K562 (cell line): ENCODE measurements around the gene ASF1B. TPM values are rescaled to one million over a fixed set of nuclear protein-coding genes. Genes with fewer than 3 reads are reported as not detected.

Experiments
- ATAC-seq: fragments of 200-7000 bp; cut with Tn5 transposase; 3 replicates; pipeline ENCODE4 v1.9.1; 2020; ENCODE audit warnings: moderate library complexity
- BruUV-seq: library from RNA; stranded (reverse); fragments of 400-500 nt; replicated peaks from 2 replicates; lab custom pipeline; 2021; lab: Mats Ljungman, UMichigan
- CTCF ChIA-PET: fragments of 300-600 bp; formaldehyde crosslinking; extraction: SDS; loops from one replicate; lab custom pipeline; 2021; ENCODE audit warnings: low intra/inter-chr PET ratio; lab: Yijun Ruan, JAX
- POLR2A ChIA-PET: fragments of 300-600, 350-650 bp; sonication (Branson Sonifier 250); formaldehyde crosslinking; extraction: SDS; loops from one replicate; lab custom pipeline; 2021; ENCODE audit warnings: antibody characterized with exemption, inconsistent platforms; lab: Yijun Ruan, JAX
- DNase-seq, 4 experiments: peaks; one replicate each; pipeline versions ENCODE4 v3.0.0 to v3.0.0-alpha.2; 2011 to 2018; ENCODE audit warnings: low spot score in 3 of 4, mixed read lengths in 3 of 4; ENCODE audit errors: extremely low read depth in 1 of 4
- FAIRE-seq: peaks from 2 replicates; lab custom pipeline; 2011; peaks lifted over from hg19 to GRCh38; lab: Jason Lieb, UNC
- H2AFZ ChIP-seq: 2 replicates; pipeline ENCODE4 v1.6.0; 2011; ENCODE audit warnings: low read depth, low read length, control low read depth, inconsistent platforms
- H3K27ac ChIP-seq: fragments of 200-600 bp; 3 replicates; pipeline ENCODE4 v1.8.0; 2011; ENCODE audit warnings: low read depth, mild to moderate bottlenecking, control low read depth, inconsistent platforms, low read length, moderate library complexity, mixed read lengths; ENCODE audit errors: extremely low read depth
- H3K27me3 ChIP-seq, 2 experiments: fragments of 300-600 bp in 1 of 2; 2 replicates in 1 of 2; 3 replicates in 1 of 2; pipeline versions ENCODE4 v1.6.0 to v1.8.0; 2011; ENCODE audit warnings: inconsistent platforms in 2 of 2, low read length in 2 of 2, mild to moderate bottlenecking in 1 of 2, mixed read lengths in 1 of 2, moderate library complexity in 1 of 2; ENCODE audit not compliant: control insufficient read depth in 2 of 2, insufficient read depth in 2 of 2
- H3K36me3 ChIP-seq: fragments of 300-600 bp; 3 replicates; pipeline ENCODE4 v1.8.0; 2011; ENCODE audit warnings: mild to moderate bottlenecking, low read length, inconsistent platforms; ENCODE audit not compliant: control insufficient read depth, insufficient read depth
- H3K4me1 ChIP-seq, 2 experiments: fragments of 200-600 bp in 1 of 2; replicated peaks in 1 of 2; 2 replicates in 1 of 2; 3 replicates in 1 of 2; pipeline versions ENCODE4 v1.5.1 to v1.8.0; 2011; ENCODE audit warnings: inconsistent platforms in 2 of 2, low read length in 2 of 2, mild to moderate bottlenecking in 1 of 2, mixed read lengths in 1 of 2, moderate library complexity in 1 of 2; ENCODE audit not compliant: control insufficient read depth in 2 of 2, insufficient read depth in 2 of 2
- H3K4me2 ChIP-seq: 2 replicates; pipeline ENCODE4 v1.6.1; 2011; ENCODE audit warnings: low read length, control low read depth, inconsistent platforms, mixed read lengths; ENCODE audit not compliant: insufficient read depth
- H3K4me3 ChIP-seq: fragments of 200-600 bp; sonication (generic), shearing (Covaris generic); 2 replicates; pipeline ENCODE4 v1.5.1; 2016; ENCODE audit warnings: control low read depth, inconsistent platforms
- H3K79me2 ChIP-seq: fragments of 200-600 bp; 3 replicates; pipeline ENCODE4 v1.8.0; 2011; ENCODE audit warnings: low read length, inconsistent platforms; ENCODE audit not compliant: control insufficient read depth, insufficient read depth
- H3K9ac ChIP-seq, 2 experiments: 2 replicates each; pipeline versions ENCODE4 v1.6.0 to v1.6.1; 2011; ENCODE audit warnings: low read depth in 2 of 2, low read length in 2 of 2, control low read depth in 1 of 2, inconsistent platforms in 1 of 2, mild to moderate bottlenecking in 1 of 2, mixed read lengths in 1 of 2; ENCODE audit not compliant: insufficient read depth in 1 of 2
- H3K9me1 ChIP-seq: one replicate; pipeline ENCODE4 v1.6.0; 2011; ENCODE audit warnings: inconsistent platforms, mild to moderate bottlenecking, low read length, moderate library complexity; ENCODE audit not compliant: control insufficient read depth, insufficient read depth
- H3K9me3 ChIP-seq: replicated peaks from 2 replicates; pipeline ENCODE4 v1.5.1; 2011; ENCODE audit warnings: low read depth, low read length, inconsistent platforms; ENCODE audit not compliant: control insufficient read depth, insufficient read depth
- H4K20me1 ChIP-seq: replicated peaks from 2 replicates; pipeline ENCODE4 v1.6.1; 2011; ENCODE audit warnings: low read length, inconsistent platforms, mixed read lengths; ENCODE audit not compliant: control insufficient read depth, insufficient read depth
- MCM7 ChIP-seq, 2 experiments: fragments of 450-650 bp; IDR thresholded peaks; 2 replicates each; pipeline ENCODE4 v1.6.1; 2016 to 2018
- PCBP1 ChIP-seq: fragments of 200-400 bp; formaldehyde crosslinking; IDR thresholded peaks from 2 replicates; pipeline ENCODE4 v1.6.1; 2018; ENCODE audit warnings: mild to moderate bottlenecking, low read depth, low read length; ENCODE audit not compliant: poor library complexity, severe bottlenecking
- RBM22 ChIP-seq: fragments of 200-400 bp; formaldehyde crosslinking; IDR thresholded peaks from 2 replicates; pipeline ENCODE4 v1.6.1; 2018; ENCODE audit warnings: low read length, low read depth; ENCODE audit not compliant: poor library complexity, severe bottlenecking
- ZNF699 ChIP-seq: fragments of 250-450 bp; sonication (Bioruptor Pico); IDR thresholded peaks from 2 replicates; pipeline ENCODE4 v1.8.0; 2021; ENCODE audit warnings: mild to moderate bottlenecking, moderate library complexity; ENCODE audit not compliant: insufficient replicate concordance
- WGBS: fragments of 100-300 bp; shearing (Covaris generic); methylation state at CpG from one replicate; pipeline ENCODE4 v1.1.6; 2016; ENCODE audit warnings: low coverage, mixed read lengths; ENCODE audit not compliant: insufficient coverage; ENCODE audit errors: missing lambda C conversion rate; 5-methylcytosine and 5-hydroxymethylcytosine counted together
- in situ Hi-C: fragments of 300-500 bp; cut with MboI; formaldehyde crosslinking; loops from 4 replicates; pipeline ENCODE4 v1.15.0; 2018; ENCODE audit warnings: inconsistent platforms, mixed read lengths
- intact Hi-C: fragments of 100-400 bp; cut with micrococcal nuclease; formaldehyde crosslinking; loops from 2 replicates; pipeline ENCODE4 v1.14.2; 2022
- polyA plus RNA-seq, 8 experiments: library from polyadenylated mRNA; depleted of rRNA in 4 of 8; stranded (reverse) in 5 of 8; unstranded in 3 of 8; fragments of >200 nt; fragmentation: Nextera tagmentation in 2 of 8; fragmentation: Illumina TruSeq in 1 of 8; extraction: Ambion mirVana in 2 of 8; extraction: Trizol in 1 of 8; gene quantifications; 2 replicates each; pipeline versions ENCODE4 v1.2.1 to v1.2.3, GENCODE V29; 2011 to 2014; ENCODE audit warnings: inconsistent platforms in 1 of 8, missing spikeins in 1 of 8
- total RNA-seq, 7 experiments: library from RNA; depleted of rRNA in 6 of 7; stranded (reverse); fragments of >200 nt in 6 of 7; fragmentation: Illumina TruSeq in 2 of 7; extraction: Trizol in 2 of 7; gene quantifications; 2 replicates each; pipeline versions ENCODE4 v1.2.1 to v1.2.3, GENCODE V29; 2011 to 2021; ENCODE audit warnings: low replicate concordance in 1 of 7

Gene ASF1B
- total and polyA plus RNA-seq, 9 of the 15 experiments (the other 6 are each of a cell fraction or from before 2014, with no cell fraction given), result 6.0 to 69.4 (median 53.3) TPM

GRCh38 chr19:14150041-14150769 is 13.8 kb upstream of the ASF1B start:
- H3K9me3 ChIP-seq, result no peaks in the 10 kb centered on the region
- H3K79me2 ChIP-seq, result peaks cover 4% of the 10 kb centered on the region; the same call in 1 of the 3 replicates
- FAIRE-seq (no peak), DNase-seq (no peak), ATAC-seq (no peak)
- peaks cover 24% of the 10 kb centered on the region; the same call in 2 of the 3 replicates for H3K36me3 ChIP-seq
- no peaks in the 10 kb centered on the region for H3K27me3 ChIP-seq
- no peak overlapping the region for H3K4me2 ChIP-seq
- POLR2A ChIA-PET, result no interaction called here
- no peak overlapping the region for H3K4me3 ChIP-seq
- no peak for TF ChIP-seq PCBP1
- no peak for TF ChIP-seq MCM7 (IDR thresholded peaks at IDR 0.05)
- TF ChIP-seq ZNF699 (CRISPR knock-in tag), result no peak
- no TSS peak for BruUV-seq
- CTCF ChIA-PET, result interaction anchor here (0.9 kb wide), 1 partner anchor 330 kb away, joined by 3 read pairs; no protein-coding TSS in a partner anchor
- H3K9ac ChIP-seq, result no peak overlapping the region
- intact Hi-C loops, result no loop called here
- H3K4me1 ChIP-seq, result peaks cover 10 to 26% of the 10 kb centered on the region in 2 experiments; a peak in 3 of 5 replicates
- peaks cover 7% of the 10 kb centered on the region for H3K9me1 ChIP-seq
- 79% methylated on average over 9 of the region's 10 CpGs for WGBS
- in situ Hi-C loops, result no loop called here
- H2AFZ ChIP-seq, result no peak overlapping the region
- peaks cover 29% of the 10 kb centered on the region; the same call in 1 of the 2 replicates for H4K20me1 ChIP-seq
- no peak overlapping the region for H3K27ac ChIP-seq

GRCh38 chr19:14149509-14149994 is 13.2 kb upstream of the ASF1B start:
- no peak for FAIRE-seq
- Histone ChIP-seq H2AFZ (no peak overlapping the region), H3K4me2 (no peak overlapping the region), H3K9me3 (no peaks in the 10 kb centered on the region), H3K36me3 (peaks cover 23% of the 10 kb centered on the region; the same call in 2 of the 3 replicates), H3K9me1 (peaks cover 7% of the 10 kb centered on the region), H3K4me3 (no peak overlapping the region)
- no peak for ATAC-seq
- CTCF ChIA-PET, result interaction anchor here (0.7 to 0.9 kb wide), 2 partner anchors 331 to 334 kb away, joined by 3 to 7 read pairs; no protein-coding TSS in a partner anchor
- intact Hi-C loops, result loop anchor here (10.0 kb wide), 1 partner anchor 255 kb away; no protein-coding TSS in a partner anchor
- no TSS peak for BruUV-seq
- no peak for TF ChIP-seq PCBP1
- TF ChIP-seq RBM22, result peak; percentile 14
- TF ChIP-seq, all 486 proteins: peak for 1
- POLR2A ChIA-PET, result no interaction called here
- DNase-seq, result no peak
- Histone ChIP-seq H3K9ac (no peak overlapping the region), H3K79me2 (peaks cover 4% of the 10 kb centered on the region; the same call in 1 of the 3 replicates), H3K4me1 (peaks cover 10 to 26% of the 10 kb centered on the region in 2 experiments; a peak in 3 of 5 replicates), H4K20me1 (peaks cover 29% of the 10 kb centered on the region; the same call in 1 of the 2 replicates), H3K27ac (no peak overlapping the region), H3K27me3 (no peaks in the 10 kb centered on the region)
- WGBS, result 70% methylated on average over 13 of the region's 21 CpGs
- in situ Hi-C loops, result no loop called here
